Muscle layer of colon (tissue), 2 donors: ENCODE measurements around the gene RALGAPB.

Experiments used
- H3K27ac ChIP-seq: one replicate; pipeline ENCODE4 v1.7.0; 2013; ENCODE audit warnings: low read depth, mild to moderate bottlenecking, low read length, moderate library complexity
- H3K27me3 ChIP-seq, 2 donors: one replicate each; pipeline ENCODE4 v1.7.0; 2013; ENCODE audit warnings: low read length in 2 of 2, mild to moderate bottlenecking in 2 of 2; ENCODE audit not compliant: insufficient read depth in 2 of 2, control insufficient read depth in 1 of 2
- H3K36me3 ChIP-seq: one replicate; pipeline ENCODE4 v1.7.0; 2013; ENCODE audit warnings: mild to moderate bottlenecking, low read length; ENCODE audit not compliant: insufficient read depth
- H3K4me1 ChIP-seq: one replicate; pipeline ENCODE4 v1.7.0; 2013; ENCODE audit warnings: mild to moderate bottlenecking, low read length; ENCODE audit not compliant: insufficient read depth
- H3K4me3 ChIP-seq, 2 donors: one replicate each; pipeline ENCODE4 v1.7.0; 2013; ENCODE audit warnings: low read length in 2 of 2, low read depth in 1 of 2, mild to moderate bottlenecking in 1 of 2, moderate library complexity in 1 of 2
- H3K9ac ChIP-seq: one replicate; pipeline ENCODE4 v1.7.0; 2013; ENCODE audit warnings: low read length
- H3K9me3 ChIP-seq: one replicate; pipeline ENCODE4 v1.7.0; 2013; ENCODE audit warnings: mild to moderate bottlenecking, low read length
- donor health status: abdominal sarcoma.
- donor health status: Adenocarcinoma of cecum.

The RALGAPB gene

GRCh38 chr20:38581830-38582358 lies 109.3 kb downstream of the RALGAPB start:
- no peak overlapping the region for H3K27ac ChIP-seq
- H3K27me3 ChIP-seq, result peaks cover 0 to 4% of the 10 kb centered on the region in 2 donors
- H3K4me3 ChIP-seq, result no peak overlapping the region
- H3K36me3 ChIP-seq, result peaks cover 7% of the 10 kb centered on the region
- peaks cover 3% of the 10 kb centered on the region for H3K4me1 ChIP-seq
- H3K9me3 ChIP-seq, result no peaks in the 10 kb centered on the region
- no peak overlapping the region for H3K9ac ChIP-seq

GRCh38 chr20:38583306-38583705 lies 110.7 kb downstream of the RALGAPB start:
- H3K4me1 ChIP-seq, result peaks cover 3% of the 10 kb centered on the region
- H3K4me3 ChIP-seq, result no peak overlapping the region
- H3K36me3 ChIP-seq, result no peaks in the 10 kb centered on the region
- peaks cover 0 to 4% of the 10 kb centered on the region in 2 donors for H3K27me3 ChIP-seq
- no peaks in the 10 kb centered on the region for H3K9me3 ChIP-seq
- no peak overlapping the region for H3K27ac ChIP-seq
- H3K9ac ChIP-seq, result no peak overlapping the region

- Histone ChIP-seq H3K9me3 (no peaks in the 10 kb centered on the region), H3K4me1 (peaks cover 3% of the 10 kb centered on the region), H3K27me3 (peaks cover 0 to 4% of the 10 kb centered on the region in 2 donors), H3K4me3 (no peak overlapping the region), H3K36me3 (no peaks in the 10 kb centered on the region), H3K27ac (no peak overlapping the region), H3K9ac (no peak overlapping the region)
Observed at GRCh38 chr20:38584099-38584763, 111.6 kb downstream of the RALGAPB start.

- no peaks in the 10 kb centered on the region for H3K36me3 ChIP-seq
- H3K4me1 ChIP-seq, result no peaks in the 10 kb centered on the region
- H3K9ac ChIP-seq, result no peak overlapping the region
- peaks cover 0 to 4% of the 10 kb centered on the region in 2 donors for H3K27me3 ChIP-seq
- no peaks in the 10 kb centered on the region for H3K9me3 ChIP-seq
- no peak overlapping the region for H3K4me3 ChIP-seq
- H3K27ac ChIP-seq, result no peak overlapping the region
Observed at GRCh38 chr20:38585404-38586180, 112.9 kb downstream of the RALGAPB start.

- Histone ChIP-seq H3K4me3 (no peak overlapping the region), H3K9ac (no peak overlapping the region), H3K27ac (no peak overlapping the region), H3K9me3 (no peaks in the 10 kb centered on the region), H3K36me3 (no peaks in the 10 kb centered on the region), H3K27me3 (peaks cover 0 to 9% of the 10 kb centered on the region in 2 donors), H3K4me1 (no peaks in the 10 kb centered on the region)
Observed at GRCh38 chr20:38586181-38586525, 113.5 kb downstream of the RALGAPB start.

GRCh38 chr20:38588303-38588702 lies 115.7 kb downstream of the RALGAPB start:
- H3K27me3 ChIP-seq, result peaks cover 0 to 9% of the 10 kb centered on the region in 2 donors
- H3K4me3 ChIP-seq, result no peak overlapping the region

GRCh38 chr20:38589351-38589750 lies 116.7 kb downstream of the RALGAPB start:
- peaks cover 0 to 9% of the 10 kb centered on the region in 2 donors for H3K27me3 ChIP-seq
- H3K9me3 ChIP-seq, result no peaks in the 10 kb centered on the region
- no peaks in the 10 kb centered on the region for H3K36me3 ChIP-seq
- H3K27ac ChIP-seq, result no peak overlapping the region
- H3K9ac ChIP-seq, result no peak overlapping the region
- no peaks in the 10 kb centered on the region for H3K4me1 ChIP-seq
- H3K4me3 ChIP-seq, result no peak overlapping the region

More at GRCh38 chr20:38588303-38588702, 115.7 kb downstream of the RALGAPB start:
- Histone ChIP-seq H3K27ac (no peak overlapping the region), H3K9me3 (no peaks in the 10 kb centered on the region), H3K4me1 (no peaks in the 10 kb centered on the region), H3K9ac (no peak overlapping the region), H3K36me3 (no peaks in the 10 kb centered on the region)

GRCh38 chr20:38589967-38590675 lies 117.5 kb downstream of the RALGAPB start:
- Histone ChIP-seq H3K4me3 (no peak overlapping the region), H3K9me3 (no peaks in the 10 kb centered on the region), H3K27ac (no peak overlapping the region), H3K9ac (no peak overlapping the region), H3K36me3 (no peaks in the 10 kb centered on the region), H3K27me3 (peaks cover 0 to 9% of the 10 kb centered on the region in 2 donors), H3K4me1 (no peaks in the 10 kb centered on the region)

- Histone ChIP-seq H3K36me3 (no peaks in the 10 kb centered on the region), H3K9ac (no peak overlapping the region), H3K4me3 (no peak overlapping the region), H3K9me3 (no peaks in the 10 kb centered on the region), H3K27ac (no peak overlapping the region), H3K27me3 (peaks cover 0 to 9% of the 10 kb centered on the region in 2 donors), H3K4me1 (no peaks in the 10 kb centered on the region)
Observed at GRCh38 chr20:38590676-38591473, 118.2 kb downstream of the RALGAPB start.

- no peak overlapping the region for H3K4me3 ChIP-seq
- no peaks in the 10 kb centered on the region for H3K4me1 ChIP-seq
- no peaks in the 10 kb centered on the region for H3K9me3 ChIP-seq
- H3K27ac ChIP-seq, result no peak overlapping the region
- H3K9ac ChIP-seq, result no peak overlapping the region
- no peaks in the 10 kb centered on the region for H3K36me3 ChIP-seq
- H3K27me3 ChIP-seq, result peaks cover 0 to 6% of the 10 kb centered on the region in 2 donors
Observed at GRCh38 chr20:38591474-38592410, 119.1 kb downstream of the RALGAPB start.
